GM21526 (cell line): ENCODE results near the gene ARL3.
A peak's percentile ranks its signal among the peaks of the same experiment; 100 is the strongest.

Source experiments
- ATAC-seq: cut with Tn5 transposase; IDR thresholded peaks from one replicate; pipeline ENCODE4 v1.9.1; 2021; ENCODE audit warnings: moderate library complexity; ENCODE audit not compliant: unreplicated experiment, low FRiP score

The ARL3 gene

GRCh38 chr10:102654969-102655368 lies 59.2 kb downstream of the ARL3 start:
- no peak for ATAC-seq

GRCh38 chr10:102654566-102654965 lies 59.6 kb downstream of the ARL3 start:
- no peak for ATAC-seq

GRCh38 chr10:102653060-102653459 lies 61.1 kb downstream of the ARL3 start:
- no peak for ATAC-seq

- ATAC-seq: no peak
Observed at GRCh38 chr10:102652170-102652916, 61.9 kb downstream of the ARL3 start.

- no peak for ATAC-seq
Observed at GRCh38 chr10:102651455-102652169, 62.6 kb downstream of the ARL3 start.

- ATAC-seq: no peak
Observed at GRCh38 chr10:102650655-102651454, 63.3 kb downstream of the ARL3 start.

GRCh38 chr10:102649797-102650654 lies 64.2 kb downstream of the ARL3 start:
- no peak for ATAC-seq

GRCh38 chr10:102648889-102649796 lies 65.1 kb downstream of the ARL3 start:
- no peak for ATAC-seq

GRCh38 chr10:102648269-102648888 lies 65.8 kb downstream of the ARL3 start:
- ATAC-seq: no peak

- ATAC-seq: no peak
Observed at GRCh38 chr10:102647443-102648268, 66.5 kb downstream of the ARL3 start.

GRCh38 chr10:102646610-102647442 lies 67.4 kb downstream of the ARL3 start:
- ATAC-seq: no peak

GRCh38 chr10:102645741-102646609 lies 68.2 kb downstream of the ARL3 start:
- peak; percentile 23 for ATAC-seq

- ATAC-seq: no peak
Observed at GRCh38 chr10:102645388-102645740, 68.8 kb downstream of the ARL3 start.

- no peak for ATAC-seq
Observed at GRCh38 chr10:102644646-102645387, 69.4 kb downstream of the ARL3 start.

- ATAC-seq: no peak
Observed at GRCh38 chr10:102644066-102644645, 70.0 kb downstream of the ARL3 start, which contains the start of gene TRIM8. Gene TRIM8, plus strand, starts transcription at chr10:102644479. Its CDS starts 139 bp downstream, at chr10:102644618.
